HG03442 (cell line): Measurements from ENCODE around the gene METTL3.
A peak's percentile ranks its signal among the peaks of the same experiment; 100 is the strongest.
"Not testable (repeated sequence)": the region's sequence is repeated elsewhere in the genome, so short reads cannot be mapped to it uniquely, and the experiment has no call there.

Source experiments
- ATAC-seq: cut with Tn5 transposase; IDR thresholded peaks from one replicate; pipeline ENCODE4 v1.9.1; 2021; ENCODE audit warnings: mild to moderate bottlenecking, moderate library complexity; ENCODE audit not compliant: unreplicated experiment

Gene METTL3

GRCh38 chr14:21510735-21511657 is at the start of gene METTL3:
METTL3 (minus strand) TSS chr14:21511340; CDS start chr14:21511223, 117 bp downstream.
- peak; percentile 99 for ATAC-seq

- no peak for ATAC-seq
Measured at GRCh38 chr14:21558703-21559170, 47.6 kb upstream of the METTL3 start.

- peak; percentile 47 for ATAC-seq
Measured at GRCh38 chr14:21557084-21557901, 46.2 kb upstream of the METTL3 start.

DNA sequence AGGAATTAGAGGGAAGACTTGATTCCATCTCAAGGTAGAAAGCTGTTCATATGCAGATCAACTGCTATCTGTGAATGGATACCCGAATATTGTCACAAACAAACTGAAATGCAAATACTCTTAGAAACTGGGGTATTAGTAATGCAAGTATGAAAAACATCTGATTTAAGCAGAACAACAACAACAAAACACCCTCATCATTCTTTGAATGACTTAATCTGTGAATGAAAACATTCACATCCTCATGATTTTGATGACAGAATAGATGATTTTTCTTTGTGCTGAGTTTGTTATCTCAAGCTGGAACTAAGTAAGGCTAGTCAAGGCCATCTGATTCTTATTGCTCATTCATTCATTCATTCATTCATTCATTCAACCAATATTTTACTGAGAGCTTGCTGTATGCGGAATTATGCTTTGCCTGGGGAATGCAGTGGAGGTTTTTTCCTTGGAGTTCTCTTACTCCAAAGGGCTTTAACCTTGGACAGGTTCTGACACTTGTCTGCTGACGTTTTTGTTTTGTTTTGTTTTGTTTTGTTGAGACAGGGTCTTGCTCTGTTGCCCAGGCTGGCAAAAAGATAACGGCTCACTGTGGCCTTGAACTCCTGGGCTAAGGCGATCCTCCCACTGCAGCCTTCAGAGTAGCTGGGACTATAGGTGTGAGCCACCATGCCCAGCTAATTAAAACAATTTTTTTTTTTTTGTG is 45.4 kb upstream of the METTL3 start:
- no peak for ATAC-seq

DNA sequence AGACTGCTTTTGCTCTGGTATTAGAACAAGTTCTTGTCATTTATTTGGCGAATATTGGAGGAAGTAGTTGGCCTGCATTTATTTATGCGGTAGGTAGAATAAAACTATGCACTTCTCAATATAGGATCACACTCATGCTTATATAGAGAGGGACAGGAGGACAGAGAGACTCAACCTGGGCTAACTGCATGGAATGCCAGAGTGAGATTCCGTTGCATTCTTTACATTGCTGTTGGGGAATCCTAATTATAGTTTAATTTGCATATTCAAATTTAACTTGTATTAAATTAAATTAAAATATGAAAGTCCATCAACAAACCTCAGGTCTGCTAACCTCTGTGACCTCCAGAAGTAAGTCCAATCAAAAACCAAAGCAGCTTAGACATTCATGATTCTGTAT is 42.1 kb upstream of the METTL3 start:
- ATAC-seq, result no peak

DNA sequence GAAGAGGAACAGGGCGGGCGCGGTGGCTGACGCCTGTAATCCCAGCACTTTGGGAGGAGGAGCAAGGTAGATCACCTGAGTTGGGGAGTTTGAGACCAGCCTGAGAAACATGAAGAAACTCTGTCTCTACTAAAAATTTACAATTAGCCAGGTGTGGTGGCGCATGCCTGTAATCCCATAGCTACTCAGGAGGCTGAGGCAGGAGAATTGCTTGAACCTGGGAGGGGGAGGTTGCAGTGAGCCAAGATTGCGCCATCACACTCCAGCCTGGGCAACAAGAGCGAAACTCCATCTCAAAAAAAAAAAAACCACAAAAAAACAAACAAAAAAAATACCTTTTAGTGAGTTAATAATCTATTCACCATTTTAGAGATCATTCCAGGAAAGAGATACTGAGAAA is 33.4 kb upstream of the METTL3 start:
- ATAC-seq, result not testable (repeated sequence)

GRCh38 chr14:21543963-21544362 is 32.8 kb upstream of the METTL3 start:
- ATAC-seq, result no peak

- ATAC-seq, result no peak
Measured at GRCh38 chr14:21543521-21543960, 32.4 kb upstream of the METTL3 start.

GRCh38 chr14:21541413-21542074 is 30.4 kb upstream of the METTL3 start:
- no peak for ATAC-seq

- ATAC-seq, result no peak
Measured at GRCh38 chr14:21539189-21539940, 28.2 kb upstream of the METTL3 start.

DNA sequence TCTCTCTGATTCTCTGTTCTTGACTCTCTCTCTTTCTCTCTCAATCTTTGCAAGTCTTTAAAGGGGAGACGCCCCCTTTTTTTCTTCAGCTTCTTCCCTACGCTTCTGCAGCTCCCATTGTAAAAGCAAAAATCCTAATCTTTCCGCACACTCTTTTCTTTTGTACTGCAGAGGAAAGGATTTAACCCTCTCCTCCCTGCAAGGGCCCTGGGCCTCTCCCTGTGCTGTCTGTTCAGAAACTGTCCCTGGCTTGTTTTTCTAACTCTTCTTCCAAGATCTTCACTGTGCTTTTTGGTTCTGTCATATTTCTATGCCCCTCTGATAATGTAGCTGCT is 25.9 kb upstream of the METTL3 start:
- no peak for ATAC-seq

- ATAC-seq, result no peak
Measured at GRCh38 chr14:21536418-21537089, 25.4 kb upstream of the METTL3 start.

DNA sequence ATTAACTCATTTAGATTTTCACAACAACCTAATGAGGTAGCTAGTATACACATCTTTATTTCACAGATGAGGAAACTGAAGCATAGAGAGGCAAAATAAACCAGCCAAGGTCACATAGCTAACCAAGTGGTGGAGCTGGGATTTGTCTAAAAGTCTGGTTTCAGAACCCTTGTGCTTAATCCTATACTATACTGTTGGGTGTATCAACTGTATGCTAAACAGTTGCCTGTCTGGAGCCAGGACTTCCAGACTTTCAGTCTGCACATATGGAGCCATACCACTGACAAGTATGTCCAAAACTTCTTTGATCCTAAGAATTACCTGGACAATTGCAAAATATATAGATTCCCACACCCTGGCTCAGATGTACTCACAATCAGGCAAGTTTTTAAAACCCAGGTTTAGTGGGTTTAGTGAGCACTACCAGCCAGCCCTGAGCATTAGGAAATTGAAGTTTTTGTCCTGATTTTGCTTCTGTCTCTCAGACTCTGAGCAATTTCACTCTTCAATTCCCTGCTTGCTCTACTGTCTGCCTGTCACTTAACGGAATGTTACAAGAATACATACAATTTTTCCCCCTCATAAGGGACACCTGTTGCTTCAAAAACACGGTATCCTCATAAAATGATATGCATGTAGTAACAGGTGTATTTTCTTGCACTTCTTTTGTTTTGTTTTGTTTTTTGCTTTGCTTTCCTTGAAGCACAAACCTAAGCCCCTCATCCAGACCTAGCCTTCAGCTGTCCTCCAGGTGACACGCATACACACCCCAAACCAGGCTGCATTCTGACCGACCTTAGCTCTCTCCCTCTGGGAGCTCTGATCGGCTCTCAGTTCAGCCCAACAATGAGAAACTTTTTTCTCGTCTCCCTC is 24.6 kb upstream of the METTL3 start:
- ATAC-seq, result no peak

DNA sequence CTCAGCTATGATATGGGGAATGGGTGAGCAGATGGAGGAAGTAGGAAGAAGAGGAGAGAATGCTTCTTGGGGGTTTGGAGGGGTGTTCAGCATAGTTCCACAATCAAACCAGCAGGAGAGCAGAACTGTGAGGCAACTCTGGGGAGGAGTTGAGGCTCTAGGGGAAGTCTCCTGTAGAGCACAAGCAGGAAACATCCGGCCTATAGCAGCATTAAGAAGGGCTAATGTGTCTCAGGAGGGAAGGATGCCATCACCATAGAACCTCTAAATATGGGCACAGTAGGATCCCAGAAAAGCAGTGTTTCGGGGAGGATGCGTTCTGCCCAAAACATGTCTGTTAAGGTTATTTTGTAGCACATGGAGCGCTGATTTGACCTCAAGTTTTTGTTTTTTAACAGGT is 23.4 kb upstream of the METTL3 start:
- no peak for ATAC-seq

- no peak for ATAC-seq
Measured at GRCh38 chr14:21533294-21533693, 22.2 kb upstream of the METTL3 start.

DNA sequence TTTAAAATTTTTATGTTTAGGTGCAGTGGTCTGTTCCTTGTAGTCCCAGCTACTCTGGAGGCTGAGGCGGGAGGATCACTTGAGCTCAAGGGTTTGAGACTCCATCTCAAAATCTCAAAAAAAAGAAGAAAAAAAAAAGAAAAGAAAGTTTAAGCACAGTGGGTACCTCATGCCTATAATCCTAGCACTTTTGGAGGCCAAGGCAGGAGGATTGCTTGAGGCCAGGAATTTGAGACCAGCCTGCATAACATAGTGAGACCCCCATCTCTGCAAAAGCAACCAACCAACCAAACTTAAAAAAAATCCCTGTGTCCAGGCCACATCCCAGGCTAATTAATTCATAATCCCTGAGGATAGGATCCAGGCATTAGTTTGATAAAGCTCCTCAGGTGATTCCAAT is 18.4 kb upstream of the METTL3 start:
- no peak for ATAC-seq

DNA sequence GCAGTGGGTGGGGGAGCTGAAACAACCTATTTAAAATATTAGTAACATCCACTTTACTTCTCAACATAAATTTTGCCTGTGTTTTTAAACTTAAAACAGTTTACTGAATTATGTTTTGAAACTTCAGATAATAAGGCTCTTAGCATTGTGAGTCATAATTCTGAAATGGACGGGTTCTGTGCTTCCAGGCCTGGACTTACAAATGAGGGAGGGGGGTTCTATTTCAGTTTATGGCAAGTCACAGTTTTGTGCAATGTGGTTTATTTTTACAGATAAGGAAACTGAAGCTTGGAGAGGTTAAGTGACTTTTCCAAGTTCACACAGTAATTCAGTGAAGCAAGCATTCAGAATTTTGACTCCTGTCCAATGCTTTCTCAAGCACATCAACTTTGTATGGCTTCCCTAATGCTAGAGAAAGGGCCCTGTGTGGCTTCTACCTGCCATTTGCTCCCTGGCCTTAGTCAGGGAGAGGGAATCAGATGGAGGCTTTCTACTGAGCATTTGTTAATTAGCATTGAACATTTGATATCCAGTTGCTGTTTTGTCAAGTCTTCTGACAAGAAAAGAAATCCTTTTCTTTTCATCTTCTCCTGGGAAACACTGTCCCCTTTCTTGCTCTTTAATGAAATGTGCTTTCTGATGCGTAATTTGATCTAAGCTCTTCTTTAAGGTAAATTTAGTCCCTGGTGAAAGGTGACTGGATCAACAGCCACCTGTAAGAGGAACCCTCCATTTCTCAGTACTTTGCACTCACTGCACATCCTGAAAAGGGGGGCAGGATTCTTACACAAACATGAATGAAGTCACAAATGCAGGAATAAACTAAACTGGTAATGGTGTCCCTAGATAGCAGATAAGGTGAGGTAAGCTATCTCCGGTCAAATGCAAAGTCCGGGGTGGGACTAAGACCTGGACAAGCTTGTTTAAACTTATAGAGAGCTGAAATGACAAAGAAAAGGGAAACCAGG is 17.5 kb upstream of the METTL3 start:
- ATAC-seq, result no peak
